GDM1 (cell line): ENCODE data around the gene UPP2.

Source experiments
- DNase-seq: peaks from one replicate; lab custom pipeline; 2025; lab: John Stamatoyannopoulos, UW

The UPP2 gene

GRCh38 chr2:158101384-158101926 lies at the start of gene UPP2:
TSS of gene UPP2 (plus strand) at chr2:158101876. CDS start at chr2:158102064, 188 bp downstream.
- DNase-seq: no peak

DNA sequence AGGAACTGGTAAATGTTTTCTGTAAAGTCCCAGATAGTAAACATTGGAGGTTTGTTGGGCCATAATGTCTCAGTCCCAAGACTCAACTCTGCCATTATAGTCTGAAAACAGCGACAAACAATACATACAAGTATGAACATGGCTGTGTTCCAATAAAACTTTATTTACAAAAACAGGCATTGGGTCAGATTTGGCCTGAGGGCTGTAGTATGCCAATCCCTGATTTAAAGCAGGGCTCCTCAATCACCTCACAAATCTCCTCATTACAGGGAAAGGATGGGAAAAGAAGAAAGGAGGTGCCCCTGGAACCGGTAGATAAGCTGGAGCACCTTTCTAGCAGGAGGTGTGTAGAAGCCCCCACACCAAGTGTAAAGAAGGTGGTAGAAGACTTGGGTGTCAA lies 48.9 kb upstream of the UPP2 start:
- no peak for DNase-seq

- no peak for DNase-seq
Measured at GRCh38 chr2:158056875-158057274, 44.8 kb upstream of the UPP2 start.

DNA sequence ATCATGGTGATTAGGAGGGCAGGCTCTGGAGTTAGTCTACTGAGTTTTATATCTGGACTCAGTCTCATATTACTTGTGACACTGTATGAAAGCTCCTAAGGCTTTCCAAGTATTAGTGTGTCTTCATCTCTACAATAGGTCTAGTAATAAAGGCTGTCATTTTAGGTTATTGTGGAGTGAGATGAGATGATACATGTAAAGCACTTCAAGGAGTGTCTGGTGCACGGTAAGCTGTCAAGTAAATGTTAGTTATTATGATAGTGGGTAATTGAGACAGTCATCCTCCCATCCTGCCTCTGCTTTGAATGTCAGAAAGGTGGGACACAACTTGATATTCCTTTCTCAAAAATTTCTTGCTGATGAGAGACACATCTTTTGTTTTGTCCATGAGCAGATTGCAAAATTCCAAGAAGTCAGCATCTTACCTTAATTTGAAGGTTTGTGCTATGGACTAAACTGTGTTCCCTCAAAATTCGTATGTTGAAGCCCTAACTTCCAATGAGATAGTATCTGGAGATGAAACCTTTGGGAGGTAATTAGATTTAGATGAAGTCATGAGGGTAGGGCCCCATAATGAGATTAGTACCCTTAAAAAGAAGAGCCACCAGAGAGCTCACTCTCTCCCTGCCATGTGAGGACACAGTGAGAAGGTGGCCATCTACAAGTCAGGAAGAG lies 41.4 kb upstream of the UPP2 start:
- no peak for DNase-seq

GRCh38 chr2:158060835-158061435 lies 40.7 kb upstream of the UPP2 start:
- no peak for DNase-seq

DNA sequence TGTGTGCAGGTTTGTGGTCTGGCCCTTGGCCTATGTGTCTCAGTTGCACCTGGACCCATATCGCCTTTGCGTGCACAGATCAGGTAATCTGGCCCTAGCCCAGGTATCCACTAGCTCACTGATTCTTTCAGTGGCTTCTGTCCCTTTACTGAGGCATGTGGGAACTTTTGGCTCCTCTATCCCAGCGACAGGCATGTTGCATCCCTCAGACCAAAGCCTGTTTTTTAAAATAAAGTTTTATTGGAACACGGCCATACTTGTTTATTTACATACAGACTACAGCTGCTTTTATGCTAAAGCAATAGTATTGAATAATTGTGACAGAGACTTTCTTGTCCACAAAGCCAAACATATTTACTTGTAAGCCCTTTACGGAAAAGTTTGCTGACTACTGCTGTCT lies 39.9 kb upstream of the UPP2 start:
- no peak for DNase-seq

- no peak for DNase-seq
Measured at GRCh38 chr2:158066046-158066713, 35.5 kb upstream of the UPP2 start.

DNA sequence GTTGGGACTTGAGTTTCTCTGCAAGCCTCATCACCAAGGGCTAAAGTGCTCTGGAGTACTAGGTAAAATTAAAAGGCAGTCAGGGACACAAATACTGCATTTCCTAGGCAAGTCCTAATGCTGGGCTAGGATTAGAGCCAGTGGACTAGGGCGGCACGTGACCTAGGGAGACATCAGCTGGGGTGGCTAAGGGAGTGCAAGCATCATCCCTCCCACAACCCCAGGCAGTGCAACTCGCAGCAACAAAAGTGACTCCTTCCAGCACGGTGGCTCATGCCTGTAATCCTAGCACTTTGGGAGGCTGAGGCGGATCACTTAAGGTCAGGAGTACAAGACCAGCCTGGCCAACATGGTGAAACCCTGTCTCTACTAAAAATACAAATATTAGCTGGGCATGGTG lies 30.7 kb upstream of the UPP2 start:
- no peak for DNase-seq

GRCh38 chr2:158072361-158072760 lies 29.3 kb upstream of the UPP2 start:
- no peak for DNase-seq

DNA sequence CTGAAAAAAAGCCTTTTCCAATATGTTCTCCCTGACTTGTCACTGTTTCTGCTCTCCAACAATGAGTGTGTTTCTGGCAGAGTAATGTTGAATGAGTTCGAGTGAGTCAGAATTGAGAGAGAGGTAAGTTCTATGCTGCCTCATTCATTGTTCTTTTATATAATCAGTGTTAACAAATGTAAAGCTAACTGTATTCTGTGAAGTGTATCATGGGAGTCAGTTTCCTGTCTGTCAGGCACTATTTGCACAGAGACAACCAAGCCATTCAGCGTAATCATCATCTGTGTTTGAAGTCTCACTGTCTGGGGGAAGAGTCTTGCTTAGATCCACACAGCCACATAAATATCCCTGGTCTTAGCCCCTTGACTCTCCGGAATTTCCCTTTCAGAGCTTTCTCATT lies 22.0 kb upstream of the UPP2 start:
- DNase-seq: no peak

DNA sequence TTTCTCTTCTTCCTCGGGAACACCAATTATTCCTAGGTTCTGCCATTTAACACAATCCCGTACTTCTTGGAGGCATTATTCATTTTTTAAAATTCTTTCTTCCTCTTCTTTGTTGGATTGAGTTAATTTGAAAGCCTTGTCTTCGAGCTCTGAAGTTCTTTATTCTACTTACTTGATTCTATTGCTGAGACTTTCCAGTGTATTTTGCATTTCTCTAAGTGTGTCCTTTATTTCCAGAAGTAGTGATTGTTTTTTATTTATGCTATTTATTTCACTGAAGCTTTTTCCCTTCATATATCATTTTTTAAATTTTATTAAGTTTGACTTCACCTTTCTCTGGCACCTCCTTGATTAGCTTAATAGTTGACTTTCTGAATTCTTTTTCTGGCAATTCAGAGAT lies 13.6 kb upstream of the UPP2 start:
- DNase-seq: no peak

GRCh38 chr2:158089322-158089721 lies 12.4 kb upstream of the UPP2 start:
- no peak for DNase-seq

- DNase-seq: no peak
Measured at GRCh38 chr2:158091647-158092046, 10.0 kb upstream of the UPP2 start.

GRCh38 chr2:158094487-158095092 lies 7.1 kb upstream of the UPP2 start:
- DNase-seq: no peak

GRCh38 chr2:158095269-158095668 lies 6.4 kb upstream of the UPP2 start:
- no peak for DNase-seq

- no peak for DNase-seq
Measured at GRCh38 chr2:158095912-158096311, 5.8 kb upstream of the UPP2 start.

DNA sequence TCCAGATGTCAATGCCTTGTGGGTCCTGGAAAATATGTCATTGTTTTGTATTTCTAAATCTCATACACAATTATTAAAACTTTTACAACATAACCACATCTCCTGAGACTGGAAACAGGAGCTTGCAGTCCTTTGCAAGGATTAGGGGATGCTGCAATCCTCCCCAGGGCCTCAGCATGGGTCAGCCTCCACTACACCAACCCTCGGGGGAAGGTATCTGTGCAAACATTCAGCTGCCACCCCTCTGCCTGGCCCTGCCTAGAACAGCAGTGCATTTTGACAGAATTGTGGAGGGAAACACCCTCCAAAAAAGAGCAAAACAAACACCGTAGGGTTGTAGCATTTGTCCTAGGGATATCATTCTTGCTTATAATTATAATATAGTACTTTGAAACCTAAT lies 4.2 kb upstream of the UPP2 start:
- no peak for DNase-seq

- no peak for DNase-seq
Measured at GRCh38 chr2:158098178-158098577, 3.5 kb upstream of the UPP2 start.

- DNase-seq: no peak
Measured at GRCh38 chr2:158099716-158100115, 2.0 kb upstream of the UPP2 start.

DNA sequence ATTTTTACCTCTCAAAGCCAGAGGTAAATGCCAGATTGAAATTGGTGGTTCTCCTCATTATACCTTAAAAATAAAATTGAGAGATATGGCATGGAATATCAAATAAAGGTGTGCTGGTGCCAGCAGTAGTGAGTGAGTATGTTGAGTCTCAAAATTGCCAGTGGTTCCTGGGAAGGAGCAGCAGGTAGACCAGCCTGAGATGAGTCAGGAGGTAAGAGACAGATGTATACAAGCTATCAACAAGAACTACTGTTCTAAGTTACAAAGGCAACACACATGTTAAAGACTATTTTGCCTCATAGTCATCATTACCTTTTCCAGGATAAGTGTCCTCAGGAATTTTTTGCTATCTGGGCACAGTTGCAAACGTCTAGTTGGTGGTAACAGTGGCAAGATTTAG lies 1.3 kb upstream of the UPP2 start:
- no peak for DNase-seq

DNA sequence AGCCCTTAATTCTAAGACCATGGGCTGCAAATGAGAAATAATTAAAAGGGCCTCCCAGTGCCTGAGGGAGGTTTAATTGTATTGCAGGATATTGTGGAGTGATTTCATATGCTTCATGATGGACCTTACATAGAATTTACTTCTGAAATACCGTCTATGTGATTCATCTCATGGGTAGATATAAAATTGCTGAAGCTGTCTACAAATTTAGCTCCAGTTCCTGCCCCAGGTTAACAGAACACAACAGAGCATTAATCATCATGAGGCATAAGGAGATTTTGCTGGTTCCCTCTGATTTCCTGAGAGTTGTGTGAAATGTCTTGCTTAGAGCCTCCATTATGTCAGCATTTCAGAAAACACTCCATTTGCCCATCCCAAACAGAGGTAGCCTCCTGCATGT lies 770 bp downstream of the UPP2 start:
- no peak for DNase-seq

DNA sequence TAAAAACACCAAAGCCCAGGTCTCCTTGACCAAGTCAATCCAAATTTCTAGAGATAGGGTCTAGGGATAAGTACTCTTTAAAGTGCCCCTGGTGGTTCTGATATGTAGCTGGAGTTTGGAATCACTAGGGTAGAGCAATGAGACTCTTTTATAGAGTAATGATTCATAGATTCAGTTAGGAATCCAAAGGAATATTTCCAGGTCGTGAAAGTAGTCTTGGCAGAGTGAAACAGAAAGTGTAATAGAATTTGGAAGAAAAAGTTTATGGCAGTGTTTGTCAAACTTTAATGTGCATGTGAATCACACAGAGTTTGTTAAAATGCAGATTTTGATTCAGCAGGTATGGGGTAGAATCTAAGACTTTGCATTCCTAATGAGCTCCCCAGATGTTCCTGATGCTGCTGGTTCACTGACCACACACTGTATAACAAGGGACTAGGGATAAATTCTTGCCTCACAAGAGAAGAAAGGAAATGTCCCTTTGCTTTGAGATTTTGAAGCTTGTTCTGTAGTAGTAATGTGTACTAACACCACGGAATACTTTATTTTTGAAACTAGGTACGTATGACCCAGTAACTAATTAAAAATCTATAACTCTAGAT lies 1.8 kb downstream of the UPP2 start:
- no peak for DNase-seq
